T-helper 2 cell treated with Interferon-gamma antibody and Interleukin-4, amounts not matched to agents 100 ng/mL and 5 ng/mL, for 36 hours (primary cell): ENCODE results near the gene SNX25. TPM values are rescaled to one million over a fixed set of nuclear protein-coding genes. Genes with fewer than 3 reads are reported as not detected.

ENCODE experiments used
- intact Hi-C: fragments of 100-400 bp; cut with micrococcal nuclease; formaldehyde crosslinking; loops from one replicate; pipeline ENCODE4 v1.15.1; 2023
- total RNA-seq: library from RNA; stranded (reverse); gene quantifications from 2 replicates; pipeline ENCODE4 v1.2.3, GENCODE V29; 2022

The SNX25 gene
- total RNA-seq, 1 donor from 2014 or later = 13.3 TPM

- intact Hi-C loops = loop anchor here (1.0 to 10.0 kb wide), 8 partner anchors 48 to 1762 kb away; partner anchors contain the start of genes ANKRD37, CASP3, CDKN2AIP and ING2
Measured at GRCh38 chr4:185204238-185204910, 5.0 kb upstream of the SNX25 start.

- intact Hi-C loops = loop anchor here (2.0 to 10.0 kb wide), 2 partner anchors 390 to 556 kb away; partner anchors contain the start of genes CASP3 and PRIMPOL
Measured at GRCh38 chr4:185205073-185205472, 4.3 kb upstream of the SNX25 start.

GRCh38 chr4:185205697-185206342, 3.6 kb upstream of the SNX25 start:
- intact Hi-C loops = loop anchor here (2.0 to 10.0 kb wide), 2 partner anchors 389 to 557 kb away; partner anchors contain the start of genes CASP3 and PRIMPOL

DNA sequence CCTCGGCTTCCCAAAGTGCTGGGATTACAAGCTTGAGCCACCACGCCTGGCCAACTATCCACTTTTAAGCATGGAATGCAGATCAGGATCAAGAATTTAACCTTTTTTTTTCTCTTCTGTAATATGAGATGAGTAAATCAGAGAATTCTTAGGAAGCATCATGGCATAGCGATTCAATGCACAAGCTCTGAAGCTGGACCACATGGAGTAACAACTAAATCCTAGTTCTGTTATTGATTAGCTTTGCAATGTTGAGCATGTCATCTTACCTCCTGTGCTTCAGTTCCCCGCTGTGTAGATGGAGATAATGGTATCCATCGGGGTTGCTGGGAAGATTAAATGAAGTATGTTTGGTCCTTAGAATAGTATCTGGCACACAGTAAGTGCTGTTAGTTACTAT, 1.9 kb upstream of the SNX25 start:
- intact Hi-C loops = loop anchor here (10.0 kb wide), 1 partner anchor 387 kb away; no protein-coding TSS in a partner anchor

DNA sequence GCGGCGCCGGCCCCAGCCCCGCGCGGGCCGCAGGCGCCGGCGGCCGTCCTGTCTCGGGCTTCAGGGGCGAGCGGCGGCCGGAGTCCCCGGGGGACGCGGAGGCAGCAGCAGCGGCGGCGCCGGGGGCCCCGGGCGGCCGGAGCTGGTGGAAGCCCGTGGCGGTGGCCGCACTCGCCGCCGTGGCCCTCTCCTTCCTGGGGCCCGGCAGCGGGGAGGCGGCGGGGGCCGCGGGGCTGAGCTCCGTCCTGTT, 379 bp downstream of the SNX25 start:
- intact Hi-C loops = loop anchor here (1.0 to 10.0 kb wide), 7 partner anchors 182 to 981 kb away; partner anchors contain the start of genes CCDC110, CYP4V2 and LRP2BP

DNA sequence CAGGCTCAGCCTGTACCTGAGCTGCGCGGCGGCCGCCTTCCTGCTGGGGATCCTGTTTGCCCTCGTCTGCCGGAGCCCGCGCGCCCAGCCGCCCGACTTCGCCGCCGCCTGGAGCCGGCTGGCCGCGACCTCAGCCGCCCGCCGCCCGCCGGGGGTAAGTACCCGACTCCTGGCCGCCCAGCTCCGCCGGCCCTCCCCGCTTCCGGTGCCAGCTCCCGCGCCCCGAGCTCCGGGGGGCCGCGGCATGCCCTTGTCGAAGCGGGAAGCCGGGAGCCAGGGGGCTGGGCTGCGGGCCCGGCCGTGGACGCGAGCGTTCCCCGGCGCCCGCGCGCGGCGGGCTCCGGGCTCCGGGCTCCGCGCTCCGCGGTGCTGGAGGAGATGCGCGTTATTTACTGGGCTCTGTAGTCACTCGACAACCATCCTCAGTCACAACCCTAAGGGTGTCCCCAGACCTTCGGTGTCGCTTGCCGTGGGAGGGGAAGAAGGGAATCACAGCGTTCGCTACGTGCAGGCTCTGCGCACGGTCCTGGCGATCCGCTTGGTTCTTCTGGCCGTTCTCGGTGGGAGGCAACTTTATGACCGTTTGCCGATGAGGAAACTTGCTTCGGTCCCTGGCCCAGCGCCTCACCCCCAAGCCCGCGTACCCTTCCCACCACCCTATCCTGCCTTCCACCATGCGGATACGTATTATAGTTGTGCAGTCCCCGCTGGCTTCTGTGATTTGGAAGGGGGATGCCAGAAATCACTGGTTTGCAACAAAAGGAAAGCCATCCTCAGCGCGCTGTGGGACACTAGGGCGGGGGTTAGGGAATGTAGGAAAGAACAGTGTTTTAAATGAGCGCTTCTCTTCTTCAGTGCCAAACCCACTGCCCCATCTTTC, 944 bp downstream of the SNX25 start:
- intact Hi-C loops = loop anchor here (2.0 kb wide), 1 partner anchor 980 kb away; the partner anchor contains the start of gene CYP4V2

GRCh38 chr4:185211035-185211434, 1.6 kb downstream of the SNX25 start:
- intact Hi-C loops = loop anchor here (2.0 kb wide), 1 partner anchor 980 kb away; the partner anchor contains the start of gene CYP4V2

- intact Hi-C loops = loop anchor here (2.0 kb wide), 1 partner anchor 979 kb away; the partner anchor contains the start of gene CYP4V2
Measured at GRCh38 chr4:185211641-185212040, 2.2 kb downstream of the SNX25 start.

DNA sequence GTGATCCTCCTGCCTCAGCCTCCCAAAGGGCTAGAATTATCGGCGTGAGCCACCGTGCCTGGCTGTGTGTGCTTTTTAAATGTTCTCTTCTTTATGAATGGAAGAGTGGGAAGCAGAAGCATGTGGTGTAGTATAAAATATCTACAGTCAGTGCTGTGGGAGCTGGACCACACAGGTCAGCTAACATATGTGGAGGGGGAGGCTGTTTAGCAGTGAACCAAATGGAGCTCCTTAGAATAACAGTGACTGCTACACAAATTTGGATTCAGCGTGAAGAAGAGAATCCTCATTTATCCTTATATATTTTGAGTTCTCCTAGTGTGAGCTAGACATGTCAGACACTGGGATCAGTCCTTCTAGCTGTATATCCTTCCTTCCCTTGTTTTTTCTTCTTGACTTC, 3.2 kb downstream of the SNX25 start:
- intact Hi-C loops = no loop called here

DNA sequence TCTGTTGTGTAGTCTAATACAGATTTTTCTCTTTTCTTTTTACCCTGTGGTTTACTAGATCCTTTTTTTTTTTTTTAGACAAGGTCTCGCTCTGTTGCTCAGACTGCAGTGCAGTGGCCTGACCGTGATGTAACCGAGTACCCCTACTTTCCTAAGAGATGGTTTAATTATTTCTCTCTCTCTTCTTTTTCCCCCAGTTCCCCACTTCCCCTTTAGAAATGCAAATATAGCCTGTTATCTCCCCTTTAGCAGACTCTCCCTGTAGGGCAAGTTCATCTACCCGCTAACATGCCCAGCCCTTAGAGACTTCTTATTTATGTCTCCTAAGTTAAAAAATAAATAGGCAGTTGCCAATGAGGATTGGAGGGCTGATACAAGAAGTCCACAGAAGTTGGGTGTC, 4.5 kb downstream of the SNX25 start:
- intact Hi-C loops = no loop called here

- intact Hi-C loops = no loop called here
Measured at GRCh38 chr4:185215261-185215660, 5.9 kb downstream of the SNX25 start.

- intact Hi-C loops = no loop called here
Measured at GRCh38 chr4:185217408-185217975, 8.1 kb downstream of the SNX25 start.

- intact Hi-C loops = no loop called here
Measured at GRCh38 chr4:185218312-185218711, 8.9 kb downstream of the SNX25 start.

DNA sequence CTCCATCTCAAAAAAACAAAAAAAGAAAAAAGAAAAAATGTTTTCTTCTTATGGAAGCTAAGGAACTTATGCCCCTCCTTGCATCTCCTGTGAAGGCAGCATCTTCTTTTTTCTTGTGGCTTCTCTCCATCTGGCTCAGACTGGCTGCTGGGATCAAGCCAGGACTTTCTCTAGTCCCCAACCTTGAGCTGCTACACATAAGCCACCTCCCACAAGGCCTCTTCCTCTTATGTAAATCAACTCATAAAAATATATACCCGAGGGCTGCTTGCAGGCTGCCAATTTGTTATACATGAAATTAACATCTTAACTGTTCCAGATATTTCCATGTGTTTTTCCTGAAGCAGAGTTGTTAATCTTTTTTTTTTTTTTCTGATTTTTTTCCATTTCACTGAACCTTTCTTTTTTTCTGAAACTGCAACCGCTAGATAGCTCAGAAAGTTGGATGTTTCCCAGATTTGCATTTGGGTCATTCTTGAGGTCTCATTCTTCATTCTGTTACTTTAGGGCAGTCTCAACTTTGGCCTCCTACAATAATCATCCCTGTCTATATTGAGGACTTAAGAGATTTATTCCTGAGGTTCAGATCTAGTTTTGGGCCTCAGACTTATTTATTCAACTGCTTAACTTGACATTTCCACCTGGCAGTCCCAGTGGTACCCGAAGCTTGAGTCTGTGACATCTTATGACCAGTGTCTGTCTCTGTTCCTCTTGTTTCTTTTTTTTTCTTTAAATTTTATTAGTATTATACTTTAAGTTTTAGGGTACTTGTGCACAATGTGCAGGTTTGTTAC, 10.3 kb downstream of the SNX25 start:
- intact Hi-C loops = no loop called here

- intact Hi-C loops = no loop called here
Measured at GRCh38 chr4:185221491-185221890, 12.1 kb downstream of the SNX25 start.

DNA sequence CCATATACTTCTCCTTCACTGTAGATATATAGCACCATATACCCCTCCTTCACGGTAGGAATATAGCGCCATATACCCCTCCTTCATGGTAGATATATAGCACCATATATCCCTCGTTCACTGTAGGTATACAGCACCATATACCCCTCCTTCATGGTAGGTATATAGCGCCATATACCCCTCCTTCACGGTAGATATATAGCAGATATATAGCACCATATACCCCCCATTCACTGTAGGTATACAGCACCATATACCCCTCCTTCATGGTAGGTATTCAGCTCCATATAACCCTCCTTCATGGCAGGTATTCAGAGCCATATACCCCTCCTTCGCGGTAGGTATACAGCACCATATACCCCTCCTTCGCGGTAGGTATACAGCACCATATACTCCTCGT, 12.5 kb downstream of the SNX25 start:
- intact Hi-C loops = no loop called here

DNA sequence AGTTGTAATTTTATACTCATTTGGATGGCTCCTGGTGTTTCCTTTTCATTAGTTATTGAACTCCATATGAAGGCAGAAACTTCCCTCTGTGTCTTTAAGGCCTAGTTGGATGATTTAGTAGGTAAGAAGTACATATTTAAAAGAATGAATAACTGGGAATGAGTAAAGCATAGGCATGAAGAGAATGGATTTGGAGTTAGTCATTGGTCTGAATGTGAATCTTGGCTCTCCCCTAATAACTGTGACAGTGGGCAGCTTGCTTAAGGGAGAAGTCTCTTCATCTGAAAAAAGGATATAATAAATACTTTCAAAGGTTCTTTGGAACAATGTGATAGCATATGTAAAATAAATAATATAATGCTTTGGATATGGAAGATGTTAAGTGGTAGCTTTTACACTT, 13.2 kb downstream of the SNX25 start:
- intact Hi-C loops = no loop called here

DNA sequence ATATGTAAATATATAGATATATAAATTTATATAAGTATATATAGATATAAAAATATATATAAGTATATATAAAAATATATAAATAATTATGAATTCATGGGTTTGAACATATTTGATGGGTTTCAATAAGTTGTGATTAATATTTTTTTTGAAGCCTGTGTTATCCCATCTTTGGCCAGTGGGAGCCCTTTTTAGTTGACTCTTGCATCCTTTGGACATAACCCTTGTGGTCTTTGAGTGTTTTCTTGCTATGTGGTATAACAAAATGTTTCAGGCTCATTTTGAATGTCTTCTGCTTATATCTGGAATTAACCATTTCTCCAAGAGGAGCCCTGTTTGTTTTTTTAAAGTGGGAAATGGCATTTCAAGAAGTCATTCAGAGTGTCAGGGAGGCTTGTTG, 15.2 kb downstream of the SNX25 start:
- intact Hi-C loops = no loop called here

DNA sequence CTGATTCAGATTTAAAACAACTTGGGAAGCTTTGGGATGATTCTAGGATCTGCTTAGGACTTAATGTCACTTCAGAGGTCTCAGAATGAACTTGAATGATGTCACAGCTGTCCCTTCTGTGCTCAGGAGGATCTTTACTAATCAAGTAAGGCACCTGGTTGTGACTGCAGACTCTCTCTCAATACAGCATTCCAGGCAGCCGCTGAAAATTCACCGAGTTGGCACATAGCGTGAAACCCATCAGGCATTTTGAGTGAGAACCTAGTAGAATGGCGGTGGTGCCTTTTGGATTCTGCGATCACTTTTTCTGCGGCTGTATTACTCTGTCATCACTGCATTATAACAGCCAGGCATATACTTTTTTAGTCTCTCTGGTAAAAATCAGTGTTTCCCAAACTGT, 16.5 kb downstream of the SNX25 start:
- intact Hi-C loops = no loop called here

DNA sequence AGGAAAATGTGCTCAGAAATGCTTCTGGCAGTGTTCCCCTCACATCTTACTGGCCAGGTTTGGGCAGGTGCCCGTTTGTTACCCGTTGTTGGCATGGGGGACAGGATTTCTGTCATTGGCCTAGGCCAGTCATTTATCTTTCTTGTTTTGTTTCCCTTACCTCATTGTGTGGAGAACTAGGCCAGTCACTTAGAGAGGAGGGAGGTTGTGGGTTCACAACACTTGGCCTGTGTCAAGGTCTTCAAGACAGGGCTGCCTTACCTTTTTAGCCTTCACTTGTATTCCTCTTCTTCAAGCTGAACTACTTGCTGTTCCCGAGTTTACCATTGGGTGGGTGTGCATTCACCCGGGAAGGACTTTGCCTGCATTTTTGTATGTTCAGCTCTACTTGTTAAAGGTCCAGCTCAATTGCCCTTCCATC, 17.7 kb downstream of the SNX25 start:
- intact Hi-C loops = no loop called here
